ENCODE measurements around the gene ALG9.

- no peak for TF ChIP-seq CTCF (IDR thresholded peaks at IDR 0.05)
- TF ChIP-seq POLR2A (IDR thresholded peaks at IDR 0.05): no peak
- no peak for TF ChIP-seq EP300 (IDR thresholded peaks at IDR 0.05)
- no peak for TF ChIP-seq POLR2AphosphoS5 (IDR thresholded peaks at IDR 0.05)
Observed at GRCh38 chr11:111785076-111785475, 86.3 kb downstream of the ALG9 start.
